ENCODE data around the gene TAS2R39.

The TAS2R39 gene

GRCh38 chr7:143181349-143181748 lies 1.9 kb upstream of the TAS2R39 start:
- no peak overlapping the region for H3K4me3 ChIP-seq (ENCODE audit: low read length)
- no peaks in the 10 kb centered on the region for H3K27me3 ChIP-seq (ENCODE audit: control insufficient read depth, low read length)
- H3K79me2 ChIP-seq (ENCODE audit: control insufficient read depth, low read length): no peaks in the 10 kb centered on the region
- H3K9me3 ChIP-seq (ENCODE audit: control insufficient read depth, insufficient read depth, low read length): peaks cover 13% of the 10 kb centered on the region; the same call in 1 of the 2 replicates
- no peak overlapping the region for H3K27ac ChIP-seq (ENCODE audit: low read depth, low read length)
- H3K4me2 ChIP-seq (ENCODE audit: low read length): no peak overlapping the region
- H3F3A ChIP-seq (ENCODE audit: control insufficient read depth, insufficient read depth): no peaks in the 10 kb centered on the region
- no peak for TF ChIP-seq EZH2phosphoT487 (IDR thresholded peaks at IDR 0.05; ENCODE audit: borderline replicate concordance, low read length)
- TF ChIP-seq CTCF (IDR thresholded peaks at IDR 0.05; ENCODE audit: low read depth, low read length, poor library complexity, severe bottlenecking): no peak
- H3K36me3 ChIP-seq (ENCODE audit: control insufficient read depth, low read length): no peaks in the 10 kb centered on the region
- H4K20me1 ChIP-seq (ENCODE audit: control insufficient read depth, insufficient read depth, low read depth, low read length): no peaks in the 10 kb centered on the region
- H3K4me1 ChIP-seq (ENCODE audit: control insufficient read depth, low read length): peaks cover 8% of the 10 kb centered on the region
- no peaks in the 10 kb centered on the region for H3K9me2 ChIP-seq (replicated peaks; ENCODE audit: control insufficient read depth, low read length)

DNA sequence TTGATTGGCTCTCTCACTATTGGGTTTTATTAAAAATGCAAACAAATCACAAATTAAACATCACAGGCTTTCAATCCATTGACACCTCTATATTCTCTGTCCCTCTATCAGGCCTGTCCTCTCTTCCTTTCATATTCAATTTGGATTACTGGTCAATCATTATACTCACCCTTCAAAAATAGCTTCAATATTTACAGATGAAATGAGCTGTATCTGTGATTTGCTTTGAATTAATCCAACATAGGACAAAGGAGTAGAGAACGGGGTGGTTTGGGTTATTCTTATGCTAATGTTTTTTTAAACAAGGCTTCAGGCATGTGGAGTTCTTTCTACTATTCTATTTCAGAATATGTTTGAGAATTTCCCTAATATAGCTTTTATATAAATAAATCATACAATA lies 2.3 kb downstream of the TAS2R39 start:
- H3K27me3 ChIP-seq (ENCODE audit: control insufficient read depth, low read length): no peaks in the 10 kb centered on the region
- H3K4me2 ChIP-seq (ENCODE audit: low read length): no peak overlapping the region
- no peak overlapping the region for H3K27ac ChIP-seq (ENCODE audit: low read depth, low read length)

DNA sequence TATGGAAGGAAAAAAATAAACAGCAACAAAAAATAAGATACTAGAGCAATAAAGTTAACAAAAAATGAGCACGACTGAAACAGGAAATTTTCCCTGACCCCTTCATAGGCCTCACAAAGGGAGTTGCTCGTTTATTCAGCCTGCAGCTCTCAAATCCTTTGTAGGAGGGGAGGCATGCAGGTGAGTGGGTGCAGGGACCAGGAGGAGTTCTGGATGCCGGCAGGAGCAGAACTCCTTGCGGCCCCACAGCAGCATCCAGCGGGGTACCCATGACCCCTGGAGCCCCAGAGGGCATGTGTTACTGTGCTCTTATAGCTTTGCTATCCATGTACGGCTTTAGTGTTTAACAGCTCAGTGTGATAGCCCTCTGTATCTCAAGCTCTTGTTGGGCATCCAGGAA lies 5.8 kb downstream of the TAS2R39 start:
- Histone ChIP-seq H3K27me3 (ENCODE audit: control insufficient read depth, low read length) (no peaks in the 10 kb centered on the region), H3K9me3 (ENCODE audit: control insufficient read depth, insufficient read depth, low read length) (no peaks in the 10 kb centered on the region), H4K20me1 (ENCODE audit: control insufficient read depth, insufficient read depth, low read depth, low read length) (no peaks in the 10 kb centered on the region), H3K4me1 (ENCODE audit: control insufficient read depth, low read length) (no peaks in the 10 kb centered on the region), H3K9me2 (replicated peaks; ENCODE audit: control insufficient read depth, low read length) (no peaks in the 10 kb centered on the region), H3F3A (ENCODE audit: control insufficient read depth, insufficient read depth) (no peaks in the 10 kb centered on the region), H3K4me2 (ENCODE audit: low read length) (no peak overlapping the region), H3K79me2 (ENCODE audit: control insufficient read depth, low read length) (no peaks in the 10 kb centered on the region), H3K27ac (ENCODE audit: low read depth, low read length) (no peak overlapping the region), H3K36me3 (ENCODE audit: control insufficient read depth, low read length) (no peaks in the 10 kb centered on the region), H3K4me3 (ENCODE audit: low read length) (no peak overlapping the region)
- TF ChIP-seq CTCF (IDR thresholded peaks at IDR 0.05; ENCODE audit: low read depth, low read length, poor library complexity, severe bottlenecking): no peak
- TF ChIP-seq EZH2phosphoT487 (IDR thresholded peaks at IDR 0.05; ENCODE audit: borderline replicate concordance, low read length): no peak

More for the DNA sequence above, 2.3 kb downstream of the TAS2R39 start:
- Histone ChIP-seq H3K4me3 (ENCODE audit: low read length) (no peak overlapping the region), H4K20me1 (ENCODE audit: control insufficient read depth, insufficient read depth, low read depth, low read length) (no peaks in the 10 kb centered on the region), H3K79me2 (ENCODE audit: control insufficient read depth, low read length) (no peaks in the 10 kb centered on the region), H3K9me3 (ENCODE audit: control insufficient read depth, insufficient read depth, low read length) (no peaks in the 10 kb centered on the region), H3K36me3 (ENCODE audit: control insufficient read depth, low read length) (no peaks in the 10 kb centered on the region), H3K4me1 (ENCODE audit: control insufficient read depth, low read length) (peaks cover 8% of the 10 kb centered on the region), H3K9me2 (replicated peaks; ENCODE audit: control insufficient read depth, low read length) (no peaks in the 10 kb centered on the region), H3F3A (ENCODE audit: control insufficient read depth, insufficient read depth) (no peaks in the 10 kb centered on the region)
- TF ChIP-seq EZH2phosphoT487 (IDR thresholded peaks at IDR 0.05; ENCODE audit: borderline replicate concordance, low read length) (no peak), CTCF (IDR thresholded peaks at IDR 0.05; ENCODE audit: low read depth, low read length, poor library complexity, severe bottlenecking) (no peak)

DNA sequence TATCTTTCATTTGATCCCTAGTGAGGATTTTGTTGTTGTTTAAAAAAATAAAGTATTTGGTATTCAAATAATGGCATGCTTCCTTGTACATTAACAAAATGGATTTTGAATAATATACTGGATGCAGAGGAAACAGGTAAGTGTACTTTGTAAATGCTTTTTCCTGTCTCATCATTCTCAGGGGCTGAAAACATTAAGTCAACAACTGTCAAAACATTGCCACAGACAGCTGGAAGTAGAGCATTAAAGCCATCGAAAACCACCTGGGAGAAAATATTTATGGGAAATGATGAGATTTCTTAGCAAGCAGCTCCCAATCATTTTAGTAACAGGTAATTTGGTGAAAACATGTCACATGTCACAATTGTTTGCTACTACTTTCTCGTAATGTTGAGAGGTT lies 10.7 kb downstream of the TAS2R39 start:
- H3K9me2 ChIP-seq (replicated peaks; ENCODE audit: control insufficient read depth, low read length): no peaks in the 10 kb centered on the region
- no peaks in the 10 kb centered on the region for H3K79me2 ChIP-seq (ENCODE audit: control insufficient read depth, low read length)
- TF ChIP-seq CTCF (IDR thresholded peaks at IDR 0.05; ENCODE audit: low read depth, low read length, poor library complexity, severe bottlenecking) (no peak), EZH2phosphoT487 (IDR thresholded peaks at IDR 0.05; ENCODE audit: borderline replicate concordance, low read length) (no peak)
- peaks cover 17% of the 10 kb centered on the region for H3K9me3 ChIP-seq (ENCODE audit: control insufficient read depth, insufficient read depth, low read length)
- no peak overlapping the region for H3K4me3 ChIP-seq (ENCODE audit: low read length)
- H3K4me2 ChIP-seq (ENCODE audit: low read length): no peak overlapping the region
- no peaks in the 10 kb centered on the region for H4K20me1 ChIP-seq (ENCODE audit: control insufficient read depth, insufficient read depth, low read depth, low read length)
- no peaks in the 10 kb centered on the region for H3K4me1 ChIP-seq (ENCODE audit: control insufficient read depth, low read length)
- H3K36me3 ChIP-seq (ENCODE audit: control insufficient read depth, low read length): no peaks in the 10 kb centered on the region
- no peak overlapping the region for H3K27ac ChIP-seq (ENCODE audit: low read depth, low read length)
- H3F3A ChIP-seq (ENCODE audit: control insufficient read depth, insufficient read depth): no peaks in the 10 kb centered on the region
- H3K27me3 ChIP-seq (ENCODE audit: control insufficient read depth, low read length): no peaks in the 10 kb centered on the region
